Stimulated activated effector memory CD8-positive, alpha-beta T cell treated with anti-CD3 and anti-CD28 coated beads, Interleukin-12 subunit alpha, Interleukin-12 subunit beta, amount 100 ng/mL, for 72 hours (primary cell): ENCODE measurements around the gene F5.
"Not testable (repeated sequence)": the region's sequence is repeated elsewhere in the genome, so short reads cannot be mapped to it uniquely, and the experiment has no call there.

ENCODE experiments used
- ATAC-seq: fragments of 150-1000 bp; cut with Tn5 transposase; 2 replicates; pipeline ENCODE4 v1.10.0; 2021
- DNase-seq, 2 donors: peaks; one replicate each; pipeline ENCODE4 v3.0.0; 2021 to 2022; ENCODE audit warnings: low spot score in 2 of 2
- H3K27ac Mint-ChIP-seq: one replicate; pipeline ENCODE4 v1.8.0; 2022; ENCODE audit warnings: mild to moderate bottlenecking, mixed read lengths
- H3K36me3 Mint-ChIP-seq: one replicate; pipeline ENCODE4 v1.8.0; 2022; ENCODE audit warnings: mild to moderate bottlenecking, mixed read lengths
- H3K4me1 Mint-ChIP-seq: one replicate; pipeline ENCODE4 v1.8.0; 2022; ENCODE audit warnings: mixed read lengths
- H3K4me3 Mint-ChIP-seq: one replicate; pipeline ENCODE4 v1.8.0; 2022; ENCODE audit warnings: mild to moderate bottlenecking, mixed read lengths
- H3K9me3 Mint-ChIP-seq: one replicate; pipeline ENCODE4 v1.8.0; 2022; ENCODE audit warnings: mixed read lengths

Gene F5

GRCh38 chr1:169533528-169534190 lies 52.6 kb downstream of the F5 start:
- H3K36me3 Mint-ChIP-seq, result peaks cover 71% of the 10 kb centered on the region
- not testable (repeated sequence) for H3K27ac Mint-ChIP-seq, ATAC-seq, H3K9me3 Mint-ChIP-seq, H3K4me1 Mint-ChIP-seq, DNase-seq, H3K4me3 Mint-ChIP-seq

GRCh38 chr1:169530448-169530847 lies 55.8 kb downstream of the F5 start:
- DNase-seq, result no peak
- Mint-ChIP-seq H3K36me3 (peaks cover 79% of the 10 kb centered on the region), H3K9me3 (no peaks in the 10 kb centered on the region), H3K4me3 (no peak overlapping the region), H3K4me1 (no peaks in the 10 kb centered on the region), H3K27ac (no peak overlapping the region)
- no peak for ATAC-seq

GRCh38 chr1:169529068-169529642 lies 57.1 kb downstream of the F5 start:
- no peak overlapping the region for H3K27ac Mint-ChIP-seq
- no peaks in the 10 kb centered on the region for H3K9me3 Mint-ChIP-seq
- no peak for DNase-seq
- H3K4me3 Mint-ChIP-seq, result no peak overlapping the region
- ATAC-seq, result no peak
- H3K36me3 Mint-ChIP-seq, result peaks cover 82% of the 10 kb centered on the region
- no peaks in the 10 kb centered on the region for H3K4me1 Mint-ChIP-seq

DNA sequence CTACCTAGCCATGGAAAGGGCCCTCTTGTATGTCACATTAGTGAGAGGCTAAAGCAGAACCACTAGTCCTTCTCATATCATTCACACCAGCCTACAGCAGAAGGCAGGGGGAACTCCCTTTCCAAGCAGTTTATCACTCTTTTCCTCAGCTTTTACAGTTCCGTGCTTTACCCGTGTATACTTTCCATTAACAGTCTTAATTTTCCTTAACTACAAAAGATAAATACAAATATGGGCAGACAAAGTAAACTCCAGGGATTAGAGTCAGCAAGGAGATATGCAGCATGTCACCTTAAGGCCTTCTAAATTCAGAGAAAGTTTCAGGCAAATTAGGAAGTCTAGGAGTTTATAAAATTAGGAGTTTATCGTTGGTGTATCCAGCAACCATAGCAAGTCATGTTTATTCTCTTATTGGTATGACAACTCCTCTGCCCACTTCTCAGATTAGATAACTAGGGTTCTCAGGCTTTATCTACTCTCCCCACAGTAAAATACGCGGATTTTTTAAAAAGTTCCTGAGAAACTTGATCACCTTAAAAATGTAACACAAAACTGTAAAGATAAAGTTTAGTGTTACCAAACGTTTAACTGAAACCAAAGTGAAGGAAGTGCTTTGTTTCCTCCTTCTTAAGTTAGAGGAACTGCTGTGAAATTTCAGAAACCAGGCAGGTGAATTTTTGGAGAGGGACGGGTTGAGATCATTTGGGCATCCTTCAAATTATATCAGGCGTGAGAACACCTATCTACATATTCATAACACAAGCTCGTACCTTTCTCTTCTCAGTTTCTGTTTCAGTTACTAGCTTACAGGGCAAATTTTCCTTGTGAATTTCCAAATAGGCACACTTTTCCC lies 57.8 kb downstream of the F5 start:
- H3K27ac Mint-ChIP-seq, result no peak overlapping the region
- H3K36me3 Mint-ChIP-seq, result peaks cover 84% of the 10 kb centered on the region
- no peak overlapping the region for H3K4me3 Mint-ChIP-seq
- no peak for ATAC-seq
- no peaks in the 10 kb centered on the region for H3K9me3 Mint-ChIP-seq
- DNase-seq, result no peak
- no peaks in the 10 kb centered on the region for H3K4me1 Mint-ChIP-seq

GRCh38 chr1:169527451-169528214 lies 58.6 kb downstream of the F5 start:
- no peaks in the 10 kb centered on the region for H3K4me1 Mint-ChIP-seq
- H3K36me3 Mint-ChIP-seq, result peaks cover 84% of the 10 kb centered on the region
- no peak overlapping the region for H3K27ac Mint-ChIP-seq
- no peaks in the 10 kb centered on the region for H3K9me3 Mint-ChIP-seq
- no peak overlapping the region for H3K4me3 Mint-ChIP-seq
- ATAC-seq (no peak), DNase-seq (no peak)

DNA sequence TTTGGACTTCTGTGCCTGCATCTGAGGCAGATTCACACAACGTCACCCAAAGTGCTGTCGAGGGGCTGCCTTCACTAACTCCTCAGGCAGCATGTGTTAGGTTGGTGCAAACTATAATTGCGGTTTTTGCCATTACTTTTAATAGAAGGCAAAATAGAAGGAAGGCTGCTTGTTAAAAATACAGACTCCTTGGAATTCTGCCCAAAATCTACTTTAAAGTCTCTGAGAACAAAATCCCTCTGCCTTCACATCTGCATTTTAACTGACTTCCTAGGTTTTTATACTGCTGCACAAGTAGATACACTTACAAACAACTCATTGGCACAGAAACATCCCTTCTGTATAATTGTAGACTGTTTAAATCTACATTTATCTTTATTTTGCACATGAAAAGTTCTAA lies 59.3 kb downstream of the F5 start:
- no peak overlapping the region for H3K27ac Mint-ChIP-seq
- H3K36me3 Mint-ChIP-seq, result peaks cover 84% of the 10 kb centered on the region
- no peaks in the 10 kb centered on the region for H3K4me1 Mint-ChIP-seq
- DNase-seq, result no peak
- ATAC-seq, result no peak
- H3K9me3 Mint-ChIP-seq, result no peaks in the 10 kb centered on the region
- H3K4me3 Mint-ChIP-seq, result no peak overlapping the region

DNA sequence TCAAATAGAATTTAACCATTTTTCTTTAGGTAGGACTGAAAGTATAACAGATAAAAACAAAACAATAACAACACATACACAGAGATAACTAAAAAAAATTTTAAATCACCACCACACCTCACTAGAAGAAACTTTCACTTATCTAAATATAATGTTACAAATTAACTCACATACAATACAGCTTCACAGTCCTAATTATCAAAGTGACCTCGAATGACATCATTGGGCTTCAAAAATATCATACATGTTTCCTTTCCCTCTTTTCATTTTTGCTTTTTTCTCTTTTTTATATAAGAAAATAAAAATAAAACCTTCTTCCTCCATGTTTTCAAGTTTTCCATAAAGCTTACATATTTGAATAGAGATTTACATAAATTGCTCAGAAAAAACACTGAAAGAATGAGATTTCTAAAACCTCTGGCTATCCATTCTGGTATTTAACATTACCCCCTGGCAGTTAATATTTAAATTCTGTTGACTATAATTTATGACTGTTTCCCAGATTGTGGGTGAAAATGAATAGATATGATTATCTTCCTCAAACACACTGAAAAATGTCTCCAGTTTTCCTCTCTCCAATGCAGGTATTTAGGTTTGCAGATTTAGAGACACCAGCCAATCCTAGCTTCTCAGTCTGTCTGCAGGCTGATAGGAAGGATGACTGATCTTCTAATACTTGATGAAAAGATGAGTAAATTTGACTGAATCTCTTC lies 60.0 kb downstream of the F5 start:
- peaks cover 89% of the 10 kb centered on the region for H3K36me3 Mint-ChIP-seq
- DNase-seq, result no peak
- H3K27ac Mint-ChIP-seq, result no peak overlapping the region
- H3K9me3 Mint-ChIP-seq, result no peaks in the 10 kb centered on the region
- no peak overlapping the region for H3K4me3 Mint-ChIP-seq
- no peak for ATAC-seq
- H3K4me1 Mint-ChIP-seq, result no peaks in the 10 kb centered on the region

- Mint-ChIP-seq H3K4me1 (no peaks in the 10 kb centered on the region), H3K27ac (no peak overlapping the region), H3K9me3 (no peaks in the 10 kb centered on the region), H3K36me3 (peaks cover 93% of the 10 kb centered on the region), H3K4me3 (no peak overlapping the region)
- DNase-seq (no peak), ATAC-seq (no peak)
Measured at GRCh38 chr1:169525391-169525790, 60.9 kb downstream of the F5 start.

DNA sequence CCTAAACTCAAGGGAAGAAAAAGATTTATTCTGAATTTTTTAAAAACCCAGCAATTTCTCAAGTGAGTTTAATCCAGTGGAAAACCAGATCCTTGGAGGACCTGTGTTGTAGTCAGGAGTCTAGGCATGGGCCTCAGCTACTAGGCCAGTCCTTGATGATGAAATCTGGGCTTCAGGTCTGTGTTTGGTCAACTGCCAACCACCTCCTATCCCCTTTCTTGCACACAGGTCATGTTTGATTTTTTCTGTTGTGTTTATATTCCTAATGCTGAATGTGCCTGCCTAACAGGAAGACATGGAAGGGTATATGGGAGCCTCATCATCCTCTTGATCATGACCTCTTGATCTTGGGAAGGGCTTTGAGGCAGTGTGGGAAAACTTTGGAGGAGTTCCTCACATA lies 62.4 kb downstream of the F5 start:
- no peak for DNase-seq
- Mint-ChIP-seq H3K4me1 (no peaks in the 10 kb centered on the region), H3K4me3 (no peak overlapping the region), H3K27ac (no peak overlapping the region), H3K9me3 (no peaks in the 10 kb centered on the region), H3K36me3 (peaks cover 92% of the 10 kb centered on the region)
- no peak for ATAC-seq

GRCh38 chr1:169521226-169521625 lies 65.1 kb downstream of the F5 start:
- no peaks in the 10 kb centered on the region for H3K4me1 Mint-ChIP-seq
- ATAC-seq (no peak), DNase-seq (no peak)
- peaks cover 97% of the 10 kb centered on the region for H3K36me3 Mint-ChIP-seq
- H3K4me3 Mint-ChIP-seq, result no peak overlapping the region
- H3K27ac Mint-ChIP-seq, result no peak overlapping the region
- H3K9me3 Mint-ChIP-seq, result no peaks in the 10 kb centered on the region

DNA sequence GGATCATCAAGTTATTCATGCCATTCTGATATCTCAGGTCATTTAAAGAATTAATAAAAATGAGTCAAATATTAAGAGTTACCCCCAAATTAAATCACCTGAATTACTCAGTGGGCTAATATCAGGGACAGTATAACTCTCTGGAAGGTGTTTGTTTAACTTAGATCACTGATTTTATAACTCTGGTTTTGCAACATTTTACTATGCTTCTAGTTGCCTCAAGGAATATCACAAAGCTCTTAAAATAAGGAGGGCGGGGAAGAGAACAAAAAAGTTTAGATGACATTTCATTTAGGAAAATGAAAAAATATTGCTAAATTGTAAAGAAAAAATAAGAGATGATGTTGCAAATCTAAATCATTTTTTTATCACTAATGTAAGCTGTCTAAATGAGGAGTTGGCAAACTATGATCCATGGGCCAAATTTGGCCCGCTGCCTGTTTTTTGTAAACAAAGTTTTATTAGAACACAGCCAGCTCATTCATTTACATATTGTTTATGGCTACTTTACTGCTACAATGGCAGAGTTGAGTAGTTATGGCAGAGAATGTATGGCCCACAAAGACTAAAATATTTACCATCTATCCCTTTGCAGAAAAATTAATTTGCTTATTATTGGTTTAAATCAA lies 68.6 kb downstream of the F5 start:
- Mint-ChIP-seq H3K4me3 (no peak overlapping the region), H3K4me1 (no peaks in the 10 kb centered on the region), H3K36me3 (peaks cover 95% of the 10 kb centered on the region), H3K9me3 (no peaks in the 10 kb centered on the region), H3K27ac (no peak overlapping the region)
- DNase-seq, result no peak
- ATAC-seq, result no peak

- no peak overlapping the region for H3K4me3 Mint-ChIP-seq
- H3K36me3 Mint-ChIP-seq, result peaks cover 76% of the 10 kb centered on the region
- DNase-seq, result no peak
- H3K27ac Mint-ChIP-seq, result no peak overlapping the region
- ATAC-seq, result no peak
- H3K4me1 Mint-ChIP-seq, result no peaks in the 10 kb centered on the region
- H3K9me3 Mint-ChIP-seq, result no peaks in the 10 kb centered on the region
Measured at GRCh38 chr1:169515641-169516040, 70.6 kb downstream of the F5 start.

- no peaks in the 10 kb centered on the region for H3K4me1 Mint-ChIP-seq
- no peak overlapping the region for H3K27ac Mint-ChIP-seq
- H3K9me3 Mint-ChIP-seq, result no peaks in the 10 kb centered on the region
- no peak for DNase-seq
- no peak overlapping the region for H3K4me3 Mint-ChIP-seq
- H3K36me3 Mint-ChIP-seq, result peaks cover 67% of the 10 kb centered on the region
- ATAC-seq, result no peak
Measured at GRCh38 chr1:169514566-169515270, 71.6 kb downstream of the F5 start.

GRCh38 chr1:169513208-169513607 lies 73.1 kb downstream of the F5 start:
- Mint-ChIP-seq H3K27ac (no peak overlapping the region), H3K4me3 (no peak overlapping the region), H3K4me1 (peaks cover 6% of the 10 kb centered on the region), H3K36me3 (peaks cover 52% of the 10 kb centered on the region), H3K9me3 (no peaks in the 10 kb centered on the region)
- DNase-seq (no peak), ATAC-seq (no peak)
